HEK293 (cell line): ENCODE data around the gene STX11.

ENCODE experiments used
- BCL11A ChIP-seq: fragments of 450-650 bp; formaldehyde crosslinking; IDR thresholded peaks from 2 replicates; pipeline ENCODE4 v1.5.1; 2016; ENCODE audit warnings: low read depth, missing biosample characterization, missing genetic modification characterization
- CTCF ChIP-seq: fragments of 450-650 bp; formaldehyde crosslinking; IDR thresholded peaks from 2 replicates; pipeline ENCODE4 v1.5.1; 2016; ENCODE audit warnings: missing biosample characterization, missing genetic modification characterization
- KLF9 ChIP-seq: fragments of 450-650 bp; formaldehyde crosslinking; IDR thresholded peaks from 2 replicates; pipeline ENCODE4 v1.5.1; 2016; ENCODE audit warnings: missing biosample characterization, missing genetic modification characterization, low read depth
- REST ChIP-seq: fragments of 450-650 bp; formaldehyde crosslinking; IDR thresholded peaks from 2 replicates; pipeline ENCODE4 v1.5.1; 2016; ENCODE audit warnings: missing biosample characterization, missing genetic modification characterization
- ZFP37 ChIP-seq: fragments of 450-650 bp; formaldehyde crosslinking; IDR thresholded peaks from 2 replicates; pipeline ENCODE4 v1.5.1; 2016; ENCODE audit warnings: missing biosample characterization, missing genetic modification characterization
- ZNF274 ChIP-seq, 2 experiments: fragments of 200-500 bp in 1 of 2; fragments of 450-650 bp in 1 of 2; sonication (Bioruptor generic) in 1 of 2; formaldehyde crosslinking in 1 of 2; IDR thresholded peaks; 2 replicates each; pipeline versions ENCODE4 v1.5.1 to v1.6.1; 2014 to 2016; ENCODE audit warnings: borderline replicate concordance in 1 of 2, inconsistent platforms in 1 of 2, low read length in 1 of 2, missing biosample characterization in 1 of 2, missing genetic modification characterization in 1 of 2
- ZNF433 ChIP-seq: fragments of 450-650 bp; formaldehyde crosslinking; IDR thresholded peaks from 2 replicates; pipeline ENCODE4 v1.5.1; 2016; ENCODE audit warnings: missing biosample characterization, missing genetic modification characterization, low read depth
- ZNF510 ChIP-seq: fragments of 450-650 bp; formaldehyde crosslinking; IDR thresholded peaks from 2 replicates; pipeline ENCODE4 v1.5.1; 2018; ENCODE audit warnings: mild to moderate bottlenecking, missing genetic modification characterization, missing biosample characterization; ENCODE audit not compliant: insufficient replicate concordance
- ZNF561 ChIP-seq: fragments of 450-650 bp; IDR thresholded peaks from 2 replicates; pipeline ENCODE4 v1.5.1; 2018; ENCODE audit warnings: missing biosample characterization, missing genetic modification characterization, borderline replicate concordance
- ZNF639 ChIP-seq: fragments of 450-650 bp; formaldehyde crosslinking; IDR thresholded peaks from 2 replicates; pipeline ENCODE4 v1.5.1; 2016; ENCODE audit warnings: missing biosample characterization, missing genetic modification characterization

- no peak for TF ChIP-seq KLF9 (tag by site-specific recombination)
- TF ChIP-seq ZNF510 (tag by site-specific recombination) = no peak
- no peak for TF ChIP-seq REST (tag by site-specific recombination)
- no peak for TF ChIP-seq ZNF274 (IDR thresholded peaks at IDR 0.05; ENCODE audit: low read length)
- no peak for TF ChIP-seq ZNF274 (tag by site-specific recombination; IDR thresholded peaks at IDR 0.05; ENCODE audit: borderline replicate concordance)
- TF ChIP-seq ZNF639 (tag by site-specific recombination) = no peak
- no peak for TF ChIP-seq ZNF561 (tag by site-specific recombination)
- TF ChIP-seq ZNF433 (tag by site-specific recombination) = no peak
- no peak for TF ChIP-seq CTCF (tag by site-specific recombination)
- no peak for TF ChIP-seq ZFP37 (tag by site-specific recombination)
- TF ChIP-seq BCL11A (tag by site-specific recombination) = no peak
Observed at GRCh38 chr6:144234935-144235334, 84.6 kb downstream of the STX11 start.
